Metanephros (tissue), 1 donor: ENCODE results near the gene PCDHGC5. TPM values are rescaled to one million over a fixed set of nuclear protein-coding genes. Genes with fewer than 3 reads are reported as not detected.

Experiments
- total RNA-seq: library from RNA; depleted of rRNA; stranded (reverse); fragments of >200 nt; gene quantifications from one replicate; pipeline ENCODE4 v1.2.3, GENCODE V29; 2014

Gene PCDHGC5
- total RNA-seq = 4.8 TPM

DNA sequence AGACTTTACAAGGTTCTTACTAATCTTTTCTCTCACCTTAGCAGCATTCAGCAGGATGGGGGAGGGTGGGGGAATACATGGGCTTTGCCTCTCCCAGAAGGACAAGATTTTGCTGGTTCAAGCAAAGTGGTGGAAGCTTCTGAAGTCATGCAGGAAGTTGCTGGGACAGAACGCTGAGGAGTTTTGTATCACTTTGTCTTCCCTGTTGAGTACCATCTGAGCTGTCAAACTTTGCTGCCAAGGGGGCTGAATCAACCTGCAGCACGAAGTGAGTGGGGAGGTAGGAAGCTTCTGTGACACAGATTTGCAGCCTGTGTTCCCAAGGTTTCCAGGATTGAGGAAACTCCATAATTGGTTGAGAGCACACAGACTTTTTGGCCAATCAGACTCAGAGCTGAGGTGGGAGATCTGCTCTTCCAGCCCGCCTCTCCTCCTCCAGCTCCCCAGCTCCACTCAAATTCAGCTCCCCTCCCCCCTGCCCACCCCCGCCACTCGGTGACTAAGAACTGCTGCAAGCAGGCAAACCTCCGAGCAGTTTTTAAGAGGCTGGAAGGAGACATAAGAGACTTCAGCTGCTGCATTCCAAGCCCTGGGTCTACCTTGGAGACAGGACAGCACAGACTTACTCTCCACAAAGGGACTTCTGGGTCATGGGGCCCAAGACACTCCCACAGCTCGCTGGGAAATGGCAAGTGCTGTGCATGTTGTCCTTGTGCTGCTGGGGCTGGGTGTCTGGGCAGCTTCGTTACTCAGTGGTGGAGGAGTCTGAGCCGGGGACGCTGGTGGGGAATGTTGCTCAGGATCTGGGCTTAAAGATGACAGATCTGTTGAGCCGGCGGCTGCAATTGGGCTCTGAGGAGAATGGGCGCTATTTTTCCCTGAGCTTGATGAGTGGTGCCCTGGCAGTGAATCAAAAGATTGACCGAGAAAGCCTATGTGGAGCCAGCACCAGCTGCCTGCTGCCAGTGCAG, at the start of gene PCDHGC5:
Gene PCDHGC5 (plus strand): TSS at position 491 of the 971 bp plus-strand sequence. CDS start 160 bp downstream, at position 651.

DNA sequence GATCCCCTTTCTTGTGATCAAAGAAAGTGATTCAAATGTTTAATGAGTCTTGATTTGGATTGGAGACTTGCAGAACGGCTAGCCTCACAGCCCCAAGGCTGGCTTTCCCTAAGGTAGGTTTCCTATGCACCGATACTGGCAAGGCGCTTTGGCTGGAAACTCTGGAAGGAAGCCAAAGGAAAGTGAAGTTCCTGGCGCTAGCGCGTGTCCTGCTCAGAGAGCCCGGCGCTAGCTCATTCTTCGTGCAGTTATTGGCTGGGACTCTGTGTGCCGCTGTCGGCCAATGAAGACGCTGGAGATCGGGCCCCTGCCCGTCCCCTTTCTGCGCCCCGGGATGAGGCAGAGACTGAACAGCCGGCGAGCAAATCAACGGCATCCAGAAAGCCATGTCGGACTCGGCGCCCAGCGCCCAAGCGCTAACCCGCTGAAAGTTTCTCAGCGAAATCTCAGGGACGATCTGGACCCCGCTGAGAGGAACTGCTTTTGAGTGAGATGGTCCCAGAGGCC, 13.2 kb upstream of the PCDHGC5 start, which contains the start of gene PCDHGC3:
Gene PCDHGC3 (plus strand): TSS at position 342 of the 507 bp plus-strand sequence. CDS start 151 bp downstream, at position 493.

DNA sequence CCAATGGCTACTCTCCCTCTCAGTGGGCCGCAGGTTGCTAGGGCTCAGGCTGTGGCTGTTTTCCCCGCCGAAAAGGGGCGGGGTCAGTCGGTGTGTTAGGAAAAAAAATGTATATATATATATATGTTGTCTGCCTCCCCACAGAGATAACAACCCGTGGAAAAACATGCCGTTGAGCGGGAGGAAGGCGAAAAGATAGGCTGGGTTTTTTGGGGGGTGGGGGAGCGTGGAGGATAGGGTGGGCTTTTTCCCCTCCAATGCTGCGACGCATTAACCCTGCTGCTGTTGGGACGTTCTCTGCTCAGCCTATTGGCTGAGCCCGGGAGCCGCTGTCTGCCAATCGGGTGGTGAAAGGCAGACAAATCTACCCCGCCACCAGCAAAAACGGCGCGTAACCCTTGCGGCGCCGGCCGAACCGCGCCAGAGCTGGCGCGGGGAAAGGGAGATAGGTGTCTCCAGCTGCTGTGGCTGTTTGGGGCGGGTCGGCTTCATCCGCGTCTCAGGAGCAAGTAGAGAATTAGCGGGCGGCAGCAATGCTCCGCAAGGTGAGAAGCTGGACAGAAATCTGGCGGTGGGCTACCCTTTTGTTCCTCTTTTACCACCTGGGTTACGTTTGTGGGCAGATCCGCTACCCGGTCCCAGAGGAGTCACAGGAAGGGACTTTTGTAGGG, 4.1 kb upstream of the PCDHGC5 start, which contains the start of gene PCDHGC4:
Gene PCDHGC4 (plus strand): TSS at position 390 of the 671 bp plus-strand sequence. CDS start 144 bp downstream, at position 534.

Other genes starting within 250 kb of the PCDHGC5 start
- 11.0 TPM for gene PCDHB15, start 243.7 kb upstream of the PCDHGC5 start, total RNA-seq
- gene SLC25A2, start 185.0 kb upstream of the PCDHGC5 start, total RNA-seq = 0.35 TPM
- 76.2 TPM for gene TAF7, start 168.3 kb upstream of the PCDHGC5 start, total RNA-seq
- gene PCDHGA1, start 158.6 kb upstream of the PCDHGC5 start, total RNA-seq = 1.1 TPM
- gene PCDHGA2, start 150.3 kb upstream of the PCDHGC5 start, total RNA-seq = 10.2 TPM
- 4.8 TPM for gene PCDHGA3, start 145.3 kb upstream of the PCDHGC5 start, total RNA-seq
- gene PCDHGB1, start 139.0 kb upstream of the PCDHGC5 start, total RNA-seq = 6.0 TPM
- 6.4 TPM for gene PCDHGA4, start 134.1 kb upstream of the PCDHGC5 start, total RNA-seq
- 8.8 TPM for gene PCDHGB2, start 129.1 kb upstream of the PCDHGC5 start, total RNA-seq
- 8.7 TPM for gene PCDHGA5, start 124.9 kb upstream of the PCDHGC5 start, total RNA-seq
- 7.1 TPM for gene PCDHGB3, start 118.8 kb upstream of the PCDHGC5 start, total RNA-seq
- 10.3 TPM for gene PCDHGA6, start 115.2 kb upstream of the PCDHGC5 start, total RNA-seq
- gene PCDHGA7, start 106.3 kb upstream of the PCDHGC5 start, total RNA-seq = 8.0 TPM
- 14.1 TPM for gene PCDHGB4, start 101.4 kb upstream of the PCDHGC5 start, total RNA-seq
- 6.2 TPM for gene PCDHGA8, start 96.4 kb upstream of the PCDHGC5 start, total RNA-seq
- 14.1 TPM for gene PCDHGB5, start 91.1 kb upstream of the PCDHGC5 start, total RNA-seq
- gene PCDHGA9, start 86.3 kb upstream of the PCDHGC5 start, total RNA-seq = 9.8 TPM
- gene PCDHGB6, start 81.1 kb upstream of the PCDHGC5 start, total RNA-seq = 12.3 TPM
- gene PCDHGA10, start 76.1 kb upstream of the PCDHGC5 start, total RNA-seq = 9.1 TPM
- 15.8 TPM for gene PCDHGB7, start 71.4 kb upstream of the PCDHGC5 start, total RNA-seq
- gene PCDHGA11, start 68.0 kb upstream of the PCDHGC5 start, total RNA-seq = 10.0 TPM
- 10.0 TPM for gene PCDHGA12, start 58.6 kb upstream of the PCDHGC5 start, total RNA-seq
- gene PCDHGC3, start 13.1 kb upstream of the PCDHGC5 start, total RNA-seq = 71.1 TPM
- gene PCDHGC4, start 4.1 kb upstream of the PCDHGC5 start, total RNA-seq = 9.6 TPM
- gene DIAPH1, start 129.9 kb downstream of the PCDHGC5 start, total RNA-seq = 37.0 TPM
- 57.7 TPM for gene HDAC3, start 147.8 kb downstream of the PCDHGC5 start, total RNA-seq
- 1.2 TPM for gene RELL2, start 147.9 kb downstream of the PCDHGC5 start, total RNA-seq
- 12.4 TPM for gene FCHSD1, start 162.3 kb downstream of the PCDHGC5 start, total RNA-seq
- 17.6 TPM for gene ARAP3, start 193.1 kb downstream of the PCDHGC5 start, total RNA-seq